Cerebellar cortex (tissue), 1 donor: ENCODE data around the gene MOB2.
"Not testable (repeated sequence)": the region's sequence is repeated elsewhere in the genome, so short reads cannot be mapped to it uniquely, and the experiment has no call there.

ENCODE experiments used
- DNase-seq: peaks from one replicate; pipeline ENCODE4 v3.0.0-alpha.2; 2015; ENCODE audit warnings: low spot score

Gene MOB2

GRCh38 chr11:1518301-1518700 is 31.7 kb upstream of the MOB2 start:
- DNase-seq, result no peak

GRCh38 chr11:1517117-1518005 is 30.8 kb upstream of the MOB2 start:
- DNase-seq, result no peak

GRCh38 chr11:1516273-1517067 is 29.9 kb upstream of the MOB2 start:
- DNase-seq, result peak; percentile 16

GRCh38 chr11:1515082-1516060 is 28.8 kb upstream of the MOB2 start:
- peak; percentile 76 for DNase-seq

- peak; percentile 48 for DNase-seq
These were observed 27.9 kb upstream of the MOB2 start for GRCh38 chr11:1514336-1515061.

- no peak for DNase-seq
These were observed 27.0 kb upstream of the MOB2 start for GRCh38 chr11:1513326-1514296.

- not testable (repeated sequence) for DNase-seq
These were observed 26.1 kb upstream of the MOB2 start for GRCh38 chr11:1512531-1513258.

- no peak for DNase-seq
These were observed 25.4 kb upstream of the MOB2 start for GRCh38 chr11:1511937-1512496.

GRCh38 chr11:1510928-1511327 is 24.3 kb upstream of the MOB2 start:
- no peak for DNase-seq

- DNase-seq, result not testable (repeated sequence)
These were observed 23.8 kb upstream of the MOB2 start for GRCh38 chr11:1510351-1510750.

- DNase-seq, result no peak
These were observed 23.2 kb upstream of the MOB2 start for GRCh38 chr11:1509626-1510255.

- no peak for DNase-seq
These were observed 22.4 kb upstream of the MOB2 start for GRCh38 chr11:1508986-1509385.

GRCh38 chr11:1508491-1508891 is 21.9 kb upstream of the MOB2 start:
- DNase-seq, result no peak

- DNase-seq, result no peak
These were observed 21.0 kb upstream of the MOB2 start for GRCh38 chr11:1507381-1508140.

- DNase-seq, result no peak
These were observed 20.4 kb upstream of the MOB2 start for GRCh38 chr11:1506981-1507380.

- no peak for DNase-seq
These were observed 18.9 kb upstream of the MOB2 start for GRCh38 chr11:1505480-1505879.

- no peak for DNase-seq
These were observed 18.2 kb upstream of the MOB2 start for GRCh38 chr11:1504581-1505290.
